Activated T-helper 1 cell treated with anti-CD3 and anti-CD28 coated beads, Interleukin-2, amount 50 U/mL, for 16 hours (primary cell): Measurements from ENCODE around the gene RWDD1.
"Not testable (repeated sequence)": the region's sequence is repeated elsewhere in the genome, so short reads cannot be mapped to it uniquely, and the experiment has no call there.

Source experiments
- DNase-seq, 2 donors: peaks; one replicate each; pipeline ENCODE4 v3.0.0-alpha.2; 2020; ENCODE audit warnings: low read depth in 1 of 2, low spot score in 1 of 2

The RWDD1 gene

DNA sequence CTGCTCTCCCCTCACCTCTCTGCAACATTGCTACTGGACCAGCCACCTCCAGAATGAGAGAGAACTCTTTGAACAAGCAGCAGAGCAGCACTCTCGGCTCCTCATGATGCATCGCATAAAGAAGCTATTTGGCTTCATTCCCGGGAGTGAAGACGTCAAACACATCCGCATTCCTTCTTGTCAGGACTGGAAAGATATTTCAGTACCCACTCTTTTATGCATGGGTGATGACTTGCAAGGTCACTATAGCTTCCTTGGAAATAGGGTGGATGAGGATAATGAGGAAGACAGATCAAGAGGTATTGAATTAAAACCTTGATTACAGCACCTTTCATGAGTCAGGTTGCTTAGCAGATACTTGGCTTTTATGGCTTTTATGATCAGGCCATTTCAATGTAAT, 13.4 kb upstream of the RWDD1 start:
- DNase-seq = no peak

DNA sequence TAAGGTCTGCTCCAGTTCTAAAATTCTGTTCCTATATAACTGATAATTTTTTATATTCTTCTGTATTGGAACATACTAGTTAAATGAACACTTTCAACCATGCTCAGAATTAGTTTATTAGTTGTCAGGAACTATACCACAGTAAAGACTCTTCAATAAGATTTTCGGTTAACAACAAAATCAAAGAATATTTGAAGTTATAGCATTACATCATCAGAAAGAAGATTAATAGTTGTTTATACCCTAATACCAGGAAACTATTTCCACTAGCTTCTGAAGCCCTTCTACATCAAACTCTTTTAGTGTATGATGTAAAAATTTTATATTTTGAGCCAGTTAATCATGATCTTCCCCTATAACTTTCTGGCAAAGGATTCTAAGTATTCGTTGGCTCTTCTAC, 11.2 kb upstream of the RWDD1 start:
- no peak for DNase-seq

DNA sequence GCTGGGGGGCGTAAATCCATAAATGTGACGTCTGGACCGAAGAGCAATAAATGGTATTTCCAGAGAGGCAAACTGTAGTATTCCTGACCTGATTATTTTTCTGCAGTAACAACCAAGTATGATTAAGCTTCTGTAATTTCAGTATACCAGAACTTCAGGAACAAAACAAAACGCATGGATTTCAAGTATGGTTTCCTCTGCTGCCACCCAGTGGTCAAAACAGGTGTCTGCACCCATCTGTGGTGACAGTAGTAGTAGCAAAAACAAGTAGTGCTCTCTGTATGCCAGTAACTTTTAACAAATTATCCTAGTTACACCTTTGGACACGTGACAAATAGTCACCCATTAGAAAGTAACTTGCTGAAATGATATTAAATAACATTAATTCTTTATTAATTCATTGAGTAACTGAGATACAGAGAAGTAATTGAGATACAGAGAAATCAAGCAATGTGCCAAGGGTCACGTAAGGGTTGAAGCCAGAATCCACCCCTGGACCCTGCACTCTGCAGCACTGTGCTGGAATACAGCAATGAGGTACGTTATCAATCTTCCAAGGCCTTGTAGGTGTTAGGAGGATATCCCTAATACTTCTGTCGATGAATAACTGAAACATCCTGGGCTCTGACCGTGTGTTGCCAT, 9.8 kb upstream of the RWDD1 start:
- peak; percentile 36 to 37 for DNase-seq

DNA sequence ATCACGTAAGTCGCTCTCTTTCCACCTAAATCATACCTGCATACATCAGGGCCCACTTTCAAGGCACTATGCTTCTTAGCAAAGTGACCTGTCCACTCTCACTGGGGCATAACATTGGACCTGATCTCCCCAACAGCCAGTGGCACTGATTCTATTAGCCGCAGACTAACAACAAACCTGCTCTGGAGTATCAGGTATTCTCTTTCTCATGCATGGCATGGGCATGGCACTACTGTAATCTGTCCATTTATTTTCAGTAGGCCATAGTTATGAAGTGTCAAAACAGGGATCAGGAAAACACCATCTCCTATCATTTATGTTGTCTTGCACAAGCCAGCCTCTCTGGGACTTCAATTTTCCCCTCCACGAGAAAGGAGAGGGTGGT, 9.3 kb upstream of the RWDD1 start:
- DNase-seq = no peak

DNA sequence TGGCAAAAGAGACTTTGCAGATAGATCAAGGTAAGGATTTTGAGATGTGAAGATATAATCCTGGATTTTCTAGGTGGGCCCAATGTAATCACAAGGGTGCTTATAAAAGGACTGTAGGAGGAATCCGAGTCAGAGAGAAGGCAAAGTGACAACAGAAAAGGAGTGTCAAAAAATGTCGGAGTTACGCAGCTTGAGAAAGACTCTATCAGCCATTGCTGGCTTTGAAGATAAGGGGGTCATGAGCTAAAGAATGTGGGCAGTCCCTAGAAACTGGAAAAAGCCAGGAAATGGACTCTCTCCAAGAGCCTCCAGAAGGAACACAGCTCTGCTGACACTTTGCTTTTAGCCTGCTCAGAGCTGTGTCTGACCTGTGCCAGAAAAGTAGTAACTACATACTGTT, 8.7 kb upstream of the RWDD1 start:
- DNase-seq = no peak

DNA sequence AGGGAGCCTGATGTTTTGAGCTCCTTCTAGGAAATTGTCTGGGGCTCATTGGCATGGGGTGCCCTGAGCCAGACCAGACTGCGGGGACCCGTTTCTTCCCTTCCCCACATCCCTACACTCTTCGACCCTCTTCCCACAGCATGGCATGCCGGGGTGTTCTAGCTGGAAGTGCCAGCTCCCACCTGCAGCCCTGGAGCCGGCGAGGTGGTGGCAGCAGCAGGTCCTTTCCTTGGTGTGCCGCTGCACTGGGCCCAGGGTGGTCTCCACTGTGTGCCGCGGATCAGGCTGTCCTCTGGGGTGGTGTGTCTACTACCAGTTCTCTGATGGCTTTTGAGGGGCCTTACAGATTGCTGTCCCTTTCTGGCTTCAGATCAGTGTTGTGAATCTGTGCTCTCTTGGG, 7.5 kb upstream of the RWDD1 start:
- DNase-seq = no peak

DNA sequence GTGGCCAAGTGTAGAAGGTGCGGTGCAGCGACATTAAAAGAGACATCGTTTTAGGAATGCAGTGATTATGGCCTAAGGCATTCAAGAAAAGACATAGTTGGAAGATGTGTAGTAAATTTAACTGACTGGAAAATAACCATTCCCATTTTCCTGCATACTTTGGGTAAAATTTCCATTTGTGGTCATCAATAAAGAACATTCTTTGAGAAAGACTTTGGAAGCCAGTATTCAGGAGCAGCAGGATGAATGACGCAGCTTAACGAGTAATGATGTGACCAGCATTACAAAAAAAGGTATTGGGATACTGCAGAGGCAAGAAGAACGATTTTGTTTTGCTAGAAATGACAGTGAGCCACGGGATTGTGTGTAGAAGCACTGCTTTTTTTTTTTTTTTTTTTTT, 7.0 kb upstream of the RWDD1 start:
- no peak for DNase-seq

DNA sequence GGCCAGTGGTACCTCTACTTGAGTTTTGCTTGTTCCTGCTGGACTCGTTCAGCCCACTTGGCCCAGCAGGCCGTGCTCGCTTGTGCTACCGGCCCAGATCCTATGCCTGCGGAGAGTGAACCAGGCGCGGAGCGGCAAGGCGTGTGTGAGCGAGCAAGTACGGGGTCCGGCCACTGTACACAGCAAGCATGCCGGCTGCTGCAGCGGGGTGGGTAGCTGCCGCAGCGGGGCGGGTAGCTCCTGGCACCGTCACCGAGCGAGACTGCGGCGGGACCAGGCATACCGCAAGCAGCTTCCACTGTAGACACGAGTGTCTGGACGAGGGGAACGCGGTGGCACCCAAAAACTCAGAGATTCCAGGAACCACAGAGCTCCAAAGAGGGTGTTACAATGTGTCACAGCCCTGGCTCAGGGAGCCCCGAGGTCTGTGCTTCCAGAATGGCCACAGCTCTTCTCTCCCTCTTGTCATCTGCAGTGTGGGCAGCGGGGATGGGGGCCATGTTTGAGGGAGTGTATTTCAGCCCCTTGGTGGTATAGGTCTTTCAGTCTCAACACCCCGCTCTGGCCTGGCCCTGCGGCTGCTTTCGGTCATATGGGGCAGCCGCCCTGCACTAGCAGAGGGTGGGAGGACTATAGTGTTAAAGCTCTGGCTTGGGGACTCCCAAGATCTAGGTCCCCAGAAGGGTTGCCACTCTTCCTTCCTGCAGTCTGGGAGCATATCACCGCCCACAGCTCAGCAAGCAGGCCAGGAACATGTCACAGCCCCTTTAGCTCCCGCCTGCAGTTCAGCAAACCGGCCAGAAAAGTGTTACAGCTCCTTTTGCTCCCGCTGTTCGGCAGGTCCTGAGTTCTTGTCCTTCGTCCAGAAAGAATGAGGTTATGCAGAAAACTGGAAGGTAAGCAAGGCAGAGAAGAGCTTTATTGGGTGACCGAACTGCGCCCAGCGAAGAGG, 6.1 kb upstream of the RWDD1 start:
- no peak for DNase-seq

DNA sequence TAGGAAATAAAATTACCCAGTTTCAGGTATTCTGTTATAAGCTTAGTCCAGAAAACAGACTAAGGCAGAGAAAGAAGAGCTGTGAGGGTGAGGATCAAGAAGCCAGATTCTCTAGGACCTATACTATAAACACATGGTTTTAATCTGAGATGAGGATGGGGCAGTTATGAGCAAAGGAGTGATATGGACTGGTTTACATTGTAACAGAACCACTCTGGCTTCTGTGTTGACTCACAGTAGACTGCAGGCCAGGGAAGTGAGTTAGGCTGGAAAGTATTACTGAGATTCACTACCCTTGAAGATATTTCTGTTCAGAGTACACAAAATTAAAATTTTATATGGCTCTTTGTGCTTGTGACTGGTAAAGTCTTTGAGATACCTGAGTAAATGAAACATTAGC, 3.2 kb upstream of the RWDD1 start:
- no peak for DNase-seq

DNA sequence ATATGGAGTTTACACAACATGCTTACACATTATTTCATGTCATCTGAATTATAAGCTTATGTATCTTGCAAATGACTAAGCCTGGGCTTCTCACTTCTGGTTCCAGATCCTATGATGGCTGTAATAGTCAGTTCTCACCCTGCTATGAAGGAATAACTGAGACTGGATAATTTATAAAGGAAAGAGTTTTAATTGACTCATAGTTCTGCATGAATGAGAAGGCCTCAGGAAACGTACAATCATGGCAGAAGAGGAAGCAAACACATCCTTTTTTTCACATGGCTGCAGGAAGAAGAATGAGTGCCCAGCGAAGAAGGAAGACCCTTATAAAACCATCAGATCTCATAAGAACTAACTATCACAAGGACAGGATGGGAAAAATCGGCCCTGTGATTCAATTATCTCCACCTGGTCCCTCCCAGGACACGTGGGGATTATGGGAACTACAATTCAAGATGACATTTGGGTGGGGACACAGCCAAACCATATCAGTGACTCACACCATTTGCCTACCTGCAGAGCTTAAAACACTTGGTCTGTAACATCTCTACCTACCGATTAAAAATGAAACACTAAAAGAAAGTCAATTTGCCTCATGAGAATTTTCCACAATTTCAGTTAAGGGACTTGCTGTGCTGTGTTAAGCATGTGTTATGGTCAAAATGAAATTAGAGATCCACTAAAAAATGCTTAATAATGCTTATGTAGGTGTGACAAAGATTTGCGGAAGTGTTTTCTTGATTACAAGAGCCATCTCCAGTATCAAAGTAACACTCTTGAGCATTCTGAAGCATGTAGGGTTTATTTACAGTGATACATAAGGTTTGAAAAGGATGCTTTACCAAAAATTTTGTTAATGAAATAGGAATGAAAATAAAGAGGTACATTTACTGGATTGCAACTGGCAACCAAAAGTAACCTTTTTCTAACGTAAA, 2.2 kb upstream of the RWDD1 start:
- no peak for DNase-seq

DNA sequence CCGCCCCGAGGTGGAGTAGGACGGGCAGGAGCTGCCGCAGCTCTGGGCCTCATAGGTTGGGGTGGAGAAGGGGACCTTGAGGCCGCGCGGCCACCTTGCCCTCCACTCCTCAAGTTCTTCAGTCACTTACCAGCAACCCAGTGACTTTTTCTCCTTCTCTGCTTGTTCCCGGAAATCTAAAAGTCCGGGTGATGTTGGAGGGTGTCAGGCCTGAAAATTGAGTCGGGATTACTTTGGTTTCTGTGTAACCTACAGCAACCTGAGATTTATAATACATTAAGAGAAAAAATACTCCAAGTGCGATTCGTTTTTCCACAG, 338 bp downstream of the RWDD1 start:
- DNase-seq = no peak

DNA sequence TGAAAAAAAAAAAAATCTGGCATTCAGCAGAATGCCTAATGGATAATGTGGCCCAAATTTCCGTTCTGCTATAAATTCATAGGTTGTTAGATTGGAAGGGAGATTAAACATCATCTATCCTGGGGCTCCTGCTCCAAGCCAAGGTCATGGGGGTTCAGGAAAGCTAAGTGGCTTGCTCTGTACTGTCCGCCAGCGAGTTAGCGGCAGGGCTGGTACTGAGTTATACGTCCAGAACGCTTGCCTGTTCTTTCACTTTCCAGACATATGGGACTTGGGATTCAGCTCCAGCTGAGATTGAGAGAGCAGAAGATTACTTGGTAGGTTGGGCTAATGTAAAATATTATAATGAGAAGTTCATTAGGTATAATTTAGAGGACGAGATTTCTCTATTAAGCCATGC, 858 bp downstream of the RWDD1 start:
- no peak for DNase-seq

DNA sequence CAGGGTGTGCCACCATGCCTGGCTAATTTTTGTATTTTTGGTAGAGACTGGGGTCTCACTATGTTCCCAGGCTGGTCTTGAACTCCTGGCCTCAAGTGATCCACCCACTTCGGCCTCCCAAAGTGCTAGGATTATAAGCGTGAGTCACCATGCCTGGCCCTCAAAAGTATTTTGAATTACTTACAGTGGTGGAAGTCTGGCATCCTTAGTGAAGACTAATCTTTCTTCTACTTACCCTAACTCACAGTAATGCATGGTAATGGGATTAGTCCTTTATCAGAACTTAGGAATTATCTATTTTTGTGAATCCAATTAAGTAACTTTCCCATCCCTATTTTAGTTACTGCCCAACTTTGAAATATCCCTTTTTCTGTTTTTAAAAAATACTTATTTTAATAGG, 3.9 kb downstream of the RWDD1 start:
- no peak for DNase-seq

DNA sequence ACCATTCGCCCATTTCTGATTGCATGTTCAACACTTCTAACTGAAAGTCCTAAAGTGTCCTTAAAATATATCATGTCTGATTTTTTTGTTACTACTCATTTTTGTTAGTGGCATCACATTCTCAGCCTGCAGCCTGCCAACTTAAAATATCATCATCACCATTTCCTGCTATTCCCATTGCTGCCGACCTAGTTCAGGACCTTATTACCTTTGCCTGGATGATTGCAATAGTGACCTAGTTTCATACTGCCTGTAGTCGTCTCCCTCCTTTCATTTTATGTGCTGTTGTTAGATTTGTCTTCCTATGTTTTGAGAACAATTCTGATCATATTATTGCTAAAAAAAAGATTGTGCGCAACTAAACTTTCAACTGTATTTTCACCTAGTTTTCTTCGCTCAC, 6.2 kb downstream of the RWDD1 start:
- DNase-seq = no peak

DNA sequence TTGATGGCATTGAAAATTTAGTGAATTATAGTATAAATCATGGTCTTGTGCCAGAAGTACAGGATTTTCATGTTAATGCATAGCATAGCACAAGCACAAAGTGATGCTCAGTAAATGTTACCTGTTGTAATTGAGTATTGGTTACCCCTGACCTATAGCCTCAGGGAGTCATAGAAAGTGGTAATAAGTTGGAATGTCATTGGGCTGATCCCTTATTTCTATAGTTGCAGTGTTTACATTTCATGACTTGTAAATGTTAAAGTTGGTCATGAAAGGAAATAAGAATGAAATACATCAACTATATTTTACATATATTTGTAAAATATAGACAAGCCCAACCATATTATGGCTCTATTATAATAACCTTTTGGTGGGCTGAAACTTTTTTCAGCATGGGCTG, 7.0 kb downstream of the RWDD1 start:
- no peak for DNase-seq

DNA sequence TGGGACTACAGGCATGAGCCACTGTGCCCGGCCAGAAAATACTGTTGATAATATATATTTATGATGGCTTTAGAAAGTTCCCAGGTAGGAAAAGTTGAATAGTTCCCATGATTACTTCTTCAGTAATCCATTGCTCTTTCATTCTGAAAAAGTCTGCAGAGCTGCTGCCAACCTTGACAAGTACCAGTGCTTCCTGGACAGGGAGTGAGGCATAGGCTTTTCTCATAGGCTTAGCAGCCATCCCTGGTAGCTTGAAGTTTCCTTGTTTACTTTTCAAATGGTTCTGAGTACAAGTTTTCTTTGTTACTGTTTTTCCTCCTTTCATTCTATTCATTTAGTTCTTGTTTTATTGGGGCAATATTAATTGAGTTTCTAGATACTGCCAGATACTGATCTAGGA, 7.8 kb downstream of the RWDD1 start:
- no peak for DNase-seq

DNA sequence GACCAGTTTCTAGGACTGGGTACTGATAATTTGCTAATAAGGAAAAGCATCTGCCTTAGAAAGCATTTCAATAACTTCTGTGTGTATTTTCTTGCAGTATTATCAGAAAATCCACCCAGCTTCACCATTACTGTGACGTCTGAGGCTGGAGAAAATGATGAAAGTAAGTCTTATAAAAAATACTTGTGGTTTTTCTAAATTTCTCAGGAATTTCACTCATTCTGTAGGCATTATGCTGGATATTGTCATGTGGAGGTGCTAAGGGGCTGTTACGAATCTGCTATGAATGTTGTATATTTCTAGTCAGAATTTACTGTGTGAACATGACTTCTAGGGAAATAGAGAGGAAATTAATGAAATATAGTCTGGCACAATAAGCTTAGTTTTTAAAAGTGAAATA, 8.9 kb downstream of the RWDD1 start:
- DNase-seq = no peak

DNA sequence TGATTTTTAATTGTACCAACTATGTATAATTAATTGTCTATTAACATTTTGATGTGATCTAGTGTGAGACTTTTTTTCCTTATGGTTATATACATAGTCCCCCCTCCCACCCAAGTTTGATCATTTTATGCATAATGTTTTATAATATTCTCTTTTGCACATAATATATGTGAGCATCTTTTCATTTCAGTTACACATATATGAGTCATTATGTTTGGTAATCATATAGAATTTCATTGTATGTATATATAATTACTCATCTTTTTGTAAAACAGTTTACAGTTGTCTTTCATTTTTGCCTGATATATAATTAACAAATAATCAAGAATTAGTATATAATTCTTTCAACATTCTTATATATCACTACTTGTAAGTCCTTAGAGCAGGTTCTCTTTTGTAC, 15.0 kb downstream of the RWDD1 start:
- no peak for DNase-seq

DNA sequence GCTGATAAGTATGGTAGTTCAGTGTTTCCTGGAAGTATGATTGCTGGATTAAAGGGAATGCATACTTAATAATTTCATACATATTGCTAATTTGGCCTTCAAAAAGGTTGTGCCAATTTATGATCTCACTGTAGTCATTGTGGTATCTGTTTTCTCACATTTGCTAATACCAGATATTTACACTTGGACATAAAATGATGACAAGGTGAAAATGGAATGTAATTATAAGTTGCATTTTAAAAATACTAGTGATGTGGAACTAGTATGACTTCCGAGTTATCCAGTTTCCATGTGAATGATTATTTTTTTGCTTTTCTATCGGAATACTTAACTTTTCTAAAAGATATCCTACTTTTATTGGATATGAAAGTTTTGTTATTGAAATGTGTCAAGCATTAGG, 15.4 kb downstream of the RWDD1 start:
- no peak for DNase-seq

DNA sequence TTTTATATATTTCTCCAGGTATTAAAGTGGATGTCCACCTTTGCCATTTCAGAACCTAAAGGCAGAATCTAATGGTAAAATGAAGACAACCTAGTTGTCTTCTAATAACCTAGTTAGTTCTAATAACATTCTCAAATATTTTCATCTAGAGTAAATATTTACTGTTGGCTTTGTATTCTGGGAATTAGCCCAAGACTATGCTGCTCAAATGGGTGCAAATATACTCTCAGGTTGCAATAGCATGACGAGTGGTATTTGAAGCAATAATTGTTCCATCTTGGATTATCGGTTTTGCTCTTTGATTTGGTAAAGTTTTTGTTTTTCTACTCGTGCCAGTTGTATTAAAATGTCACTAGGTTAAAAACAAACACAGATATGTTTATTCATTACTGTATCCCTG, 23.9 kb downstream of the RWDD1 start:
- DNase-seq = no peak

DNA sequence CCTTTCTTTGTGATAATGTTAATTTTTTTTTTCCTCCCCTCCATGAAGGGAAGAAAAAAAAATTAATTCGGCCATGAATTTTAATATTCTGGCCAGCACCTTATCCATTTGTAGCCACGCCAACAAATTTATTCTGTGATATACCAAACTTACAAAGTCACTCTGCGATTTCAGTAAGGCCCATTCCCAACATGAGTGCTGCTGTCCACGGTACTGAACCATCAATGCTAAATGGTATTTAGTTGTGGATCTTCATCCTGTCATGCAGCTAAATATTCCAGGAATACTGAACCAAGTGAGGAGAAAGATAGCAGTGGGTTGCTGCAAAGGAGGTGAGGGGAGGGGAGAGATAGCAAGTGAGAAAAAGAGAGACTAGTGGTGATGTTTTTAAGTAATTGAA, 25.5 kb downstream of the RWDD1 start:
- no peak for DNase-seq

DNA sequence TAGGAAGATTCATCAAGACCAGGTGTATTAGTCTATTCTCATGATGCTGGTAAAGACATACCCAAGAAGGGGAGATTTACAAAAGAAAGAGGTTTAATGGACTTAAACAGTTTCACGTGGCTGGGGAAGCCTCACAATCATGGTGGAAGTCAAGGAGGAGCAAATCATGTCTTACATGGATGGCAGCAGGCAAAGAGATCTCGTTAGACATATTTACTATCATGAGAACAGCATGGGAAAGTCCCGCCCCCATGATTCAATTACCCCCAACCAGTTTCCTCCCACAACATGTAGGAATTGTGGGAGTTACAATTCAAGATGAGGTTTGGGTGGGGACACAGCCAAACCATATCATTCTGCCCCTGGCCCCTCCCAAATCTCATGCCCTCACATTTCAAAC, 32.6 kb downstream of the RWDD1 start:
- not testable (repeated sequence) for DNase-seq
